ENCODE results near the gene SCAI. TPM values are rescaled to one million over a fixed set of nuclear protein-coding genes. Genes with fewer than 3 reads are reported as not detected.
"Not testable (repeated sequence)": the region's sequence is repeated elsewhere in the genome, so short reads cannot be mapped to it uniquely, and the experiment has no call there.

The SCAI gene
- total and polyA plus RNA-seq, 3 donors from 2014 or later: 4.7 to 14.5 (median 12.8) TPM

GRCh38 chr9:125176636-125177035 lies 33.3 kb upstream of the SCAI start:
- WGBS, 2 donors: 85 to 91% methylated on average over 3 of the region's 3 CpGs
- no peak for TF ChIP-seq POLR2A (IDR thresholded peaks at IDR 0.05)
- TF ChIP-seq CTCF (IDR thresholded peaks at IDR 0.05): no peak
- DNase-seq: no peak
- Histone ChIP-seq H3K27me3 (no peaks in the 10 kb centered on the region), H3K9me3 (no peaks in the 10 kb centered on the region), H3K36me3 (ENCODE audit: low read depth, missing control alignments) (no peaks in the 10 kb centered on the region), H3K4me3 (no peak overlapping the region), H3K27ac (no peak overlapping the region), H3K4me1 (peaks cover 8% of the 10 kb centered on the region)
- intact Hi-C loops (cut with DNase I; ENCODE audit: low total_unique reads): no loop called here

GRCh38 chr9:125172031-125172755 lies 28.9 kb upstream of the SCAI start:
- Histone ChIP-seq H3K27me3 (no peaks in the 10 kb centered on the region), H3K9me3 (no peaks in the 10 kb centered on the region), H3K36me3 (ENCODE audit: low read depth, missing control alignments) (no peaks in the 10 kb centered on the region), H3K4me3 (no peak overlapping the region), H3K4me1 (peaks cover 8% of the 10 kb centered on the region), H3K27ac (no peak overlapping the region)
- TF ChIP-seq POLR2A (IDR thresholded peaks at IDR 0.05): no peak
- TF ChIP-seq CTCF (IDR thresholded peaks at IDR 0.05): no peak
- intact Hi-C loops (cut with DNase I; ENCODE audit: low total_unique reads): no loop called here
- no peak for DNase-seq
- WGBS, 2 donors: 66 to 72% methylated on average over 6 of the region's 6 CpGs

GRCh38 chr9:125169895-125170294 lies 26.6 kb upstream of the SCAI start:
- Histone ChIP-seq H3K4me1 (peaks cover 8% of the 10 kb centered on the region), H3K9me3 (no peaks in the 10 kb centered on the region), H3K27ac (no peak overlapping the region), H3K27me3 (no peaks in the 10 kb centered on the region), H3K36me3 (ENCODE audit: low read depth, missing control alignments) (no peaks in the 10 kb centered on the region), H3K4me3 (no peak overlapping the region)
- no peak for TF ChIP-seq POLR2A (IDR thresholded peaks at IDR 0.05)
- TF ChIP-seq CTCF (IDR thresholded peaks at IDR 0.05): no peak
- no peak for DNase-seq
- intact Hi-C loops (cut with DNase I; ENCODE audit: low total_unique reads): no loop called here

GRCh38 chr9:125166762-125167161 lies 23.4 kb upstream of the SCAI start:
- intact Hi-C loops (cut with DNase I; ENCODE audit: low total_unique reads): no loop called here
- Histone ChIP-seq H3K27me3 (no peaks in the 10 kb centered on the region), H3K27ac (no peak overlapping the region), H3K9me3 (no peaks in the 10 kb centered on the region), H3K36me3 (ENCODE audit: low read depth, missing control alignments) (no peaks in the 10 kb centered on the region), H3K4me3 (no peak overlapping the region), H3K4me1 (no peaks in the 10 kb centered on the region)
- no peak for DNase-seq
- TF ChIP-seq POLR2A (IDR thresholded peaks at IDR 0.05) (no peak), CTCF (IDR thresholded peaks at IDR 0.05) (no peak)
- WGBS, 2 donors: 96% methylated on average over 2 of the region's 2 CpGs

DNA sequence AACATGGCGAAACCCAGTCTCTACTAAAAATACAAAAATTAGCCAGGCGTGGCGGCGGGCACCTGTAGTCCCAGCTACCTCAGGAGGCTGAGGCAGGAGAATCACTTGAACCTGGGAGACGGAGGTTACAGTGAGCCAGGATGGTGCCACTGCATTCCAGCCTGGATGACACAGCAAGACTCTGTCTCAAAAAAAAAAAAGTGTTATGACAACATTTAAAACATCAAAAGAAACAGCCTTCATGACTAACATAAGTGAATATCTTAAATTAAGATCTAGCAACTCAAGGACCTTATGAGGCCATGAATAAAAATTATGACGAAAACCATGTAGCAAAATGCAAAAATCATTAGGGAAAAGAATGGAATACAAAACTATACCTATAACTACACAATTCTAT lies 19.6 kb upstream of the SCAI start:
- H3K27me3 ChIP-seq; H3K4me1 ChIP-seq; DNase-seq; H3K4me3 ChIP-seq; H3K27ac ChIP-seq; H3K36me3 ChIP-seq (ENCODE audit: low read depth, missing control alignments); intact Hi-C loops (cut with DNase I; ENCODE audit: low total_unique reads); H3K9me3 ChIP-seq: not testable (repeated sequence)
- WGBS, 2 donors: 92 to 97% methylated on average over 6 of the region's 6 CpGs
